ENCODE data around the gene PASD1.

- TF ChIP-seq EZH2 (IDR thresholded peaks at IDR 0.05; ENCODE audit: borderline replicate concordance, low read depth, low read length, severe bottlenecking) (no peak), CTCF (IDR thresholded peaks at IDR 0.05; ENCODE audit: borderline replicate concordance, extremely low read depth, low read length, poor library complexity, severe bottlenecking) (no peak)
Measured at GRCh38 chrX:151701071-151701470, 137.6 kb downstream of the PASD1 start.
